Forelimb muscle (tissue), 1 donor: ENCODE measurements around the gene FXYD7. TPM values are rescaled to one million over a fixed set of nuclear protein-coding genes. Genes with fewer than 3 reads are reported as not detected.
"Not testable (repeated sequence)": the region's sequence is repeated elsewhere in the genome, so short reads cannot be mapped to it uniquely, and the experiment has no call there.

Experiments used
- DNase-seq: peaks from one replicate; pipeline ENCODE4 v3.0.0-alpha.2; 2013; ENCODE audit warnings: low read depth
- polyA plus RNA-seq: library from polyadenylated mRNA; unstranded; fragments of 120-200 nt; gene quantifications from one replicate; pipeline ENCODE4 v1.2.1, GENCODE V29; 2013; ENCODE audit not compliant: insufficient read length

The FXYD7 gene
- polyA plus RNA-seq, 1 donor, result 1.0 TPM

DNA sequence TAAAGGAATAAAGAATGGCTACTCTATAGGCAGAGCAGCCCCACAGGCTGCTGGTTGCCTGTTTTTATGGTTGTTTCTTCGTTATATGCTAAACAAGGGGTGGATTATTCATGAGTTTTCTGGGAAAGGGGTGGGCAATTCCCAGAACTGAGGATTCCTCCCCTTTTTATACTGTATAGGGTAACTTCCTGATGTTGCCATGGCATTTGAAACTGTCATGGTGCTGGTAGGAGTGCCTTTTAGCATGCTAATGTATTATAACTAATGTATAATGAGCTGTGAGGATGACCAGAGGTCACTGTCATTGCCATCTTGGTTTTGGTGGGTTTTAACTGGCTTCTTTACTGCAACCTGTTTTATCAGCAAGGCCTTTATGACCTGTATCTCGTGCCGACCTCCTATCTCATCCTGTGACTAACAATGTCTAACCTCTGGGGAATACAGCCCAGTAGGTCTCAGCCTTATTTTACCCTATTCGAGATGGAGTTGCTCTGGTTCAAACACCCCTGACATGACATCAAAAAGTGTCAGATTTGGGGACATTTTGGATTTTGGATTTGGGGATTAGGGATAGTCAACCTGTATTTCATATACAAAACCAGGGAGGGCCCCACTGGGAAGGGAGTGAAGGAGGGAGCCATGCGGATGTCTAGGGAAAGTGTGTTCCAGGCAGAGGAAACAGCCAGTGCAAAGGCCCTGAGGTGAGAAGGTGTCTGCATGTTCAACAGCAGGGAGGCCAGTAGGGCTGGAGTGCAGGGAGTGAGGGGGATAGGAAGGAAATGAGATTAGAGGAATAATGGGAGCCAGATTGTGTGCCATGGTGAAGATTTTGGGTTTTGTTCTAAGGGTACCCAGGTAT is 22.4 kb downstream of the FXYD7 start:
- DNase-seq, result no peak

GRCh38 chr19:35166100-35167063 is 23.3 kb downstream of the FXYD7 start:
- DNase-seq, result no peak

DNA sequence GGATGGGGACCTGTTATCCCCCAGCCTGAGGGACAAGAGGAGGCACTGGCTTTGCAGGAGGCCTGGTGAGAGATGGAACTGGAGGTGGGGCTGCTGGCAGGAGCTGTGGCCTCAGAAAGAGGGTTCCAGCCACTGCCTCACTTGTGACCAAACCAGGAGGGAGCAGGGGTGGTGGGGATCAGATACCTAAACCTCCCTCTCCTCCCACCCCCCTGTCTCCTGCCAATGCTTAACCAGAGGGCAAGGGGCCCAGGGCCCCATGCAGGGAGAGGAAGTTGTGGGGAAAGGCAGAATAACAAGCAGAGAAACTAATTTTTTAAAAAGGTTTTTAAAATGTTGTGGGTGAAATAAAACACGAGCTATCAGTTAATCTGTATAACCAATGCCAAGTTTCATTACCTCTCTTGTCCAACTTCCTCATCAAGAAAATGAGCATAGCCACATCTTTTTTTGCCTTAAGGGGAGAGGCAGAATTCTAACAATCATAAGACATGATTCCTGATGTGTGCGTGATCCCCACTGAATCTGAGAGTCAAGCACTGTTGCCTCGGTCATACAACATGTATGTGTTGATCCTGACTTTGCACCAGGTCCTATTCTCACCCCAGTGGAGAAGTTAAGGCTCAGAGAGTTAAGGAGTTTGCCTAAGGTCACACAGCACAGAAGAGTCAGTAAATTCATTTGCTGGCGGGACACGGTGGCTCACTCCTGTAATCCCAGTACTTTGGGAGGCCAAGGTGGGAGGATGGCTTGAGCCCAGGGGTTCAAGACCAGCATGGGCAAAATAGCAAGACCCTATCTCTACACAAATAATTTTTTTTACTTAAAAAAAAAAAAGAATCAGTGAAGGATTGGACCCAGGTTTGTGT is 24.4 kb downstream of the FXYD7 start:
- no peak for DNase-seq

DNA sequence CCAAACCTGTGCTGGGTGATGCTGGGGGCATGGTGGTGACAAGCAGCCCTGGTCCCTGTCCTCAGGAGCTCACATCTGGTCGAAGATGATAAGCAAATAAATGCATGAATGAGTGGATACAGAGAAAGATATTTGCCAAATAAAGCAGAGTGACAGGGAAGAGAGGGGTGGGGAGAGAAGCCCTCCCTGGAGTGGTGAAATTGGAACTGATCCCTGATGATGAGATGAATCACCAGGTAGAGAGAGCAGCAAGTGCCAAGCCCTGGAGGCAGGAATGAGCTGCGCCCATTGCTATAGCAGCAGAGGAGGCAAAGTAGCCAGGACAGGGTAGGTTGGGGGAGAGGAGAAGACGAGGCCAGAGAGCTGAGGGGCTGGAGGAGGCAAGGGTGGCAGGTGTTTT is 25.1 kb downstream of the FXYD7 start:
- DNase-seq, result no peak

GRCh38 chr19:35169221-35169995 is 26.4 kb downstream of the FXYD7 start:
- DNase-seq, result no peak

DNA sequence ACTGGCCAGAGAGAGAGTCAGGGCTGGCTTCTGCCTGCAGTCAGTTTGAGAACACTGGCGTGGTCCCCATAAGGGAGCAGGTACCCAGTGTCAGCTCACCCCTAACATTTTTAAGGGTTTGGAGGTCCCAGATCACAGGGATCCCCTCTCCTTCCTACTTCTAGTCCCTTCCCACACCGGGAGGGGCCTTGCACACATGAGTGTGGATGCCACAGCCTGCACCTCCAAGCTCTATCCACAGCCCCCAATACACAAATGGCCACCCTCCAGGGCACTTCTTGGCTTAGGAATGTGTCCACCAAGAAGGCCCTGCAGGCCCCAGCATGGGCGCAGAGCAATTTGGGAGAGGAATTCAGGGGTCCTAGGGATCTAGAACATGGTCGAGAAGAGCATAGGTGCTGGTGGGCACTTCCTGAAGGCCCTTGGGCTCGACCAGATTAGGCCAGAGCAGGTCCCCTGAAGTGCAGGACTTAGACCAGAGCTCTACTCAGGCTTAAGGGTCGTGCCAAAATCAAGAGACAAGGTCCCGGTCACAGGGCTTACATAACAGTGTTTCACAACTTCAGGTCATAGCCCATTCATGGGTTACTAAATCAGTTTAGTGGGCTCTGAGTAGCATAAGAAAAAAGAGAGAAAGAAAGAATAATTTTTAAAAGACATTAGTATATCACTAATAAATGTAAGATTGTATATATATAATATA is 27.5 kb downstream of the FXYD7 start:
- no peak for DNase-seq

GRCh38 chr19:35171730-35172129 is 28.7 kb downstream of the FXYD7 start:
- DNase-seq, result no peak

GRCh38 chr19:35174226-35174625 is 31.2 kb downstream of the FXYD7 start:
- no peak for DNase-seq

- no peak for DNase-seq
Observed at GRCh38 chr19:35176181-35176570, 33.1 kb downstream of the FXYD7 start.

DNA sequence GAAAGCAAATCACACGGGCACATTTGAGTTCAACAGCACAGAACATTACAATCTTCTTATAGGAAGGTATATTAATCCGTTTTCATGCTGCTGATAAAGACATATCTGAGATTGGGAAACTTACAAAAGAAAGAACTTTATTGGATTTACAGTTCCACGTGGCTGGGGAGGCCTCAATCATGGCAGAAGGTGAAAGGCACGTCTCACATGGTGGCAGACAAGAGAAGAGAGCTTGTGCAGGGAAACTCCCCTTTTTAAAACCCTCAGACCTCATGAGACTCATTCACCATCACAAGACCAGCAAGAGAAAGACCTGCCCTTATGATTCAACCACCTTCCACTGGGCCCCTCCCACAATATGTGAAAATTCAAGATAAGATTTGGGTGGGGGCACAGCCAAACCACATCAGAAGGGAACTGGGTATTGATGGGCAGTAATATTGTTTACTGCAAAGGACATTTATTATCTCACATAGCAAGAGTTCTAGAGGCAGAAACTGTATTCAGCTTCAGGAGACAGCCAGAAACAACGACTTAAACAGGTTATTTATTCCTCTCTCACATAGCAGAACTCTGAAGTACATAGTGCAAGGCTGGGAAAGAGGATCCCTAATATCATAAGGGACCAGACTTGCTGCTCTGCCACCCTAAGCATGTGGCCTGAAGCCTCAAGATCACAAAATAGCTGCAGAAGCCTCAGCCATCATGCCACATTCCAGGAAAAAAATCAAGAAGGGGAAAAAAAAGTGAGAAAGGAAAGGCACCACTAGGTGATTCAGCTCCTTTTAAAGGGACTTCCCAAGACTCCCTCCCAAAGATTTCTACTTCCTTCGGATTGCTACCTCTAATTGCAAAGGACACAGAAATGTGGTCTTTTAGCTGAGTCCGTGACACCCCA is 34.6 kb downstream of the FXYD7 start:
- DNase-seq, result no peak

- DNase-seq, result no peak
Observed at GRCh38 chr19:35178701-35179100, 35.6 kb downstream of the FXYD7 start.

GRCh38 chr19:35179830-35180229 is 36.8 kb downstream of the FXYD7 start:
- no peak for DNase-seq

DNA sequence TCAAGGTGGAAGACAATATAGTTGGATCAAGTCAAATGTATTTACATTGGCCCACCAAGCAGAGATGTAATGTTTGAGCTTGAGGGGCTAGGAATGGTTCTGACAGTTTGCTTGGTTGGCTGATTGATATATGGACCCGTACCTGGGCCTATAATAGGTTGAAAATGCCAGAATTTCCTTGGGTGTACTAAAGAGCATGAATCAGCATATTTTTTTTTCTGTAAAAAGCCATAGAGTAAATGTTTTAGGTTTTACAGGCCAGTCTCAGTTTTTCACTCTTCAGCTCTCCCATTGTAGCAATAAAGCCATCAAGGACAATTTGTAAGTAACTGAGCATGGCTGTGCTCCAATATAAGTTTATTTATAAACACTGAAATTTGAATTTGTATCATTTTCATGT is 38.3 kb downstream of the FXYD7 start:
- no peak for DNase-seq

GRCh38 chr19:35184267-35184666 is 41.2 kb downstream of the FXYD7 start:
- no peak for DNase-seq

DNA sequence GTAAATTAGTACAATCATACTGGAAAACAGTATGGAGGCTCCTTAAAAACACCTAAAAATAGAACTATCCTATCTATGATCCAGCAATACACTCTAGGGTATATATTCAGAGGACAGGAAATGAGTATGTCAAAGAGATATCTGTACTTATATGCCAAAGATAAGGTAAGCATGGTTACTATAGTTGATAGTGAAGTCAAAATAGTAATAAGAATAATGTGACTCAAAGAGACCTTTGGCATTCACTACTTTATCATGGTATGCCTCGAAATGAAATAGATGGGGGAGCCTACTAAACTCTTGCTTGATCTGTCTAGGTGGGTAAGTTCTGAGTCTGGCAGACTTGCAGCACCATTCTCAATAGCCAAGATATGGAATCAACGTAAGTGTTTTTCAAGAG is 41.8 kb downstream of the FXYD7 start:
- DNase-seq, result no peak

GRCh38 chr19:35194012-35194984 is 51.2 kb downstream of the FXYD7 start:
- DNase-seq, result no peak

GRCh38 chr19:35195830-35196229 is 52.8 kb downstream of the FXYD7 start:
- DNase-seq, result no peak

DNA sequence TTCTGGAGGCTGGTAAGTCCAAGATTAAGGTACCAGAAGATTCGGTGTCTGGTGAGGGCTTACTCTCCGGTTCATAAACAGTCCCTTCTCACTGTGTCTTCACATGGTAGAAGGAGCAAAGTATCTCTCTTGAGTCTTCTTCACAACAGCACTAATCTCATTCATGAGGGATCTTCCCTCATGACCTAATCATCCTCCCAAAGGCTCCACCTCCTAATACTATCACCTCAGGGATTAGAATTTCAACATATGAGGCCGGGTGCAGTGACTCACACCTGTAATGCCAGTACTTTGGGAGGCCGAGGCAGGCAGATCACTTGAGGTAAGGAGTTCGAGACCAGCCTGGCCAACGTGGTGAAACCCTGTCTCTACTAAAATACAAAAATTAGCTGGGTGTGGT is 53.8 kb downstream of the FXYD7 start:
- not testable (repeated sequence) for DNase-seq
